ENCODE measurements around the gene SH3BGR. TPM values are rescaled to one million over a fixed set of nuclear protein-coding genes. Genes with fewer than 3 reads are reported as not detected.

The SH3BGR gene
- total RNA-seq, 6 donors from 2014 or later: 3.9 to 25.1 (median 4.4) TPM; not detected in 2

- no peak for DNase-seq
These were observed 10.0 kb upstream of the SH3BGR start for GRCh38 chr21:39441502-39442475.

DNA sequence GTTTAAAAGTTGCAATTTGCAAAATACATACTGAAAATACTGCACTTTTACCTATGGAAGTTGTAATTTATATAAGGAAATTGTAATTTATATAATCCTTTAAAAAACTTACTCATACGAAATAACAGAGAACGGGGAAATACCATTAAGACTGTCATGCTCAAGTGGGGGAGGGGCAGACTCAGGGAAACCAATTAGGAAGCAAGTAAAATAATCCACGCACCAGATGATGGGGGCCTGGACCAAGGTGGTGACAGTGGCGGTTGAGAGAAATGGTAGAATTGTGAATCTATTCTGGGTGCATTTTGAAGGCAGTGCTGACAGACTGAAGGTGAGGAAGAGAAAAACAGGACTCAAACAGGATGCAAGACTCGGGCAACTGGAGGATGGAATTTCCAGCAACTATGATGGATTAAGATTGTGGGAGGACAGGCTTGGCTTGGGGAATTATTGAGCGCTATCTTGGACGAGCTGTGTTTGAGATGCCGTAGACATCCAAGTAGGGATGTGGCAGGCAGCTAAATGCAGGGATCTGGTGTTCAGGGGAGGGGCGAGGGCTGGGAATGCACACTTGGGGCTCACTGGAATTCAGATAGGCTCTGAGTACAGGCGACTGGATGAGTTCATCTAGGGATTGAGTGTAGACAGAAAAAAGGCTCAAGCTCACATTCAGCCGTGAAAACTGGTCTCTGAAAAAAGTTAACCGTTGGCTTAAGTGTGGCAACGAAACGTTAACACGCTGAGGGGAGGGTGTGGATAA lies 7.2 kb upstream of the SH3BGR start:
- ATAC-seq (ENCODE audit: low FRiP score in 2 of 2) (peak in 1 of 2 donors; percentile 49), DNase-seq (no peak)
- no peaks in the 10 kb centered on the region for H3K27me3 ChIP-seq
- no peaks in the 10 kb centered on the region for H3K9me3 ChIP-seq
- TF ChIP-seq, protein P1, sequence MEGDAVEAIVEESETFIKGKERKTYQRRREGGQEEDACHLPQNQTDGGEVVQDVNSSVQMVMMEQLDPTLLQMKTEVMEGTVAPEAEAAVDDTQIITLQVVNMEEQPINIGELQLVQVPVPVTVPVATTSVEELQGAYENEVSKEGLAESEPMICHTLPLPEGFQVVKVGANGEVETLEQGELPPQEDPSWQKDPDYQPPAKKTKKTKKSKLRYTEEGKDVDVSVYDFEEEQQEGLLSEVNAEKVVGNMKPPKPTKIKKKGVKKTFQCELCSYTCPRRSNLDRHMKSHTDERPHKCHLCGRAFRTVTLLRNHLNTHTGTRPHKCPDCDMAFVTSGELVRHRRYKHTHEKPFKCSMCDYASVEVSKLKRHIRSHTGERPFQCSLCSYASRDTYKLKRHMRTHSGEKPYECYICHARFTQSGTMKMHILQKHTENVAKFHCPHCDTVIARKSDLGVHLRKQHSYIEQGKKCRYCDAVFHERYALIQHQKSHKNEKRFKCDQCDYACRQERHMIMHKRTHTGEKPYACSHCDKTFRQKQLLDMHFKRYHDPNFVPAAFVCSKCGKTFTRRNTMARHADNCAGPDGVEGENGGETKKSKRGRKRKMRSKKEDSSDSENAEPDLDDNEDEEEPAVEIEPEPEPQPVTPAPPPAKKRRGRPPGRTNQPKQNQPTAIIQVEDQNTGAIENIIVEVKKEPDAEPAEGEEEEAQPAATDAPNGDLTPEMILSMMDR (IDR thresholded peaks at IDR 0.05): no peak
- TF ChIP-seq POLR2A (IDR thresholded peaks at IDR 0.05) (no peak), EP300 (IDR thresholded peaks at IDR 0.05) (no peak), POLR2AphosphoS5 (IDR thresholded peaks at IDR 0.05) (no peak)
- peak overlapping the region; percentile 52 to 97 (median 82) for H3K4me3 ChIP-seq
- WGBS, 2 donors: 13% methylated on average over 15 of the region's 15 CpGs
- peaks cover 6 to 18% (median 10%) of the 10 kb centered on the region in 4 donors for H3K4me1 ChIP-seq
- no peaks in the 10 kb centered on the region for H3K36me3 ChIP-seq
- peak overlapping the region; percentile 85 to 95 (median 90) for H3K27ac ChIP-seq

More at GRCh38 chr21:39441502-39442475, 10.0 kb upstream of the SH3BGR start:
- H3K27me3 ChIP-seq: no peaks in the 10 kb centered on the region
- H3K9me3 ChIP-seq: no peaks in the 10 kb centered on the region
- 58 to 59% methylated on average over 13 of the region's 13 CpGs for WGBS, 2 donors
- ATAC-seq (ENCODE audit: low FRiP score in 2 of 2): no peak
- no peak overlapping the region for H3K27ac ChIP-seq
- TF ChIP-seq, protein P1 (IDR thresholded peaks at IDR 0.05): peak in 5 of 6 experiments; percentile 32 to 50 (median 44)
- no peak for TF ChIP-seq EP300 (IDR thresholded peaks at IDR 0.05)
- H3K36me3 ChIP-seq: no peaks in the 10 kb centered on the region
- H3K4me1 ChIP-seq: peaks cover 6 to 18% (median 10%) of the 10 kb centered on the region in 4 donors
- no peak overlapping the region for H3K4me3 ChIP-seq

DNA sequence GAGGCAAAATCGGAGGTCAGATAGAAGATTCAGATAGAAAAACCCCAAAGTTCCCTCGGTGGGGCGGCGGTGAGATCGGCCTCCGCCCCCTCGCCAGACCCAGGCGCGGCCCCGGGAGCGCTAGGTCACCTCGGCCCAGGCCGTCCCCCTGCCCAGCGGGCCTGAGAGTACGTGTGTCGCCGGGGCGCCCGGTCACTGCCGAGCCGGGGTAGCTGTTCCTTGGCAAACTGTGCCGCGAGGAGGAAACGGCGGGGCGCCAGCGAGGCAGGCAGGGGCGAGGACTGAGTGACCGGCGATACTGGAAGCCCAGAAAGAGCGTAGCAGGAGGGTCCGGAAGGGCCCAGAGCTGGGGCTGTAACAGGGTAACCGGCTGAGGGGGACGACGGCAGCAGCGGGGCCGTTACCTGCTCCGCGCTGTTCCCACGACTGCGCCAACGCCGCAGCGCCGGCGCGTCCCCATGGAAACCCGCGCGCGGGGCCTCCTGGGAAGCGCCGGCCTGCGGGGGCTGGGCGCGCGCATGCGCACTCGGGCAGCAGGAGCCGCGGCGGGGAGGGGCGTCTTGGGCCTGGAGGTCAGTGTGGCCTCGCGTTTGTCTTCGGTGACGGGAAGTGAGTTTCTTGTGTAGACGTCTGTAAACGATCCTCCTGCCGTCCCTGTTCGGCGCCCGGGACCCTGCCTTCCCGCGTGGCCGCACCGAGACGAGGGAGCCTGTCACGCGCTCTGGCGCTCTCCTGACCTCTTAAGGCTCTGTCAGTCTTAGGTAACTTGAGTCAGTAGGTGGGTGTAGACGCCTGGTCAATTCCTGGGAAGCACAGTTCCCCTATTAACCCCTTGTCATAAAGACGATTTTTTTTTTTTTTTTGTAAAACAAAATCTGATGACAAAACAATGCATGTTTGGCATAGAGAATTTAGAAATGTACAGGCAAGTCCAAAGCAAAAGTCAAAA lies 6.2 kb upstream of the SH3BGR start, which contains the start of gene LCA5L:
Gene LCA5L (minus strand): TSS at position 458 of the 949 bp plus-strand sequence. CDS start 17,285 bp downstream, outside the sequence.
- peak within 1 kb of the TSS; percentile 85 to 95 (median 90) for H3K27ac ChIP-seq
- peak; percentile 90 to 99 for DNase-seq
- ATAC-seq (ENCODE audit: low FRiP score in 2 of 2): peak; percentile 93 to 98
- TF ChIP-seq POLR2AphosphoS5 (IDR thresholded peaks at IDR 0.05) (peak; percentile 45 to 71), POLR2A (IDR thresholded peaks at IDR 0.05) (peak in 3 of 4 donors; percentile 77 to 86 (median 85)), EP300 (IDR thresholded peaks at IDR 0.05) (no peak)
- TF ChIP-seq, protein P1 (IDR thresholded peaks at IDR 0.05): peak in 2 of 6 experiments; percentile 19 to 38
- WGBS, 2 donors: 0 to 1% methylated on average over 25 to 79 of the region's 83 CpGs
- H3K4me3 ChIP-seq: peak within 1 kb of the TSS; percentile 52 to 97 (median 82)
- H3K36me3 ChIP-seq: no peaks in the 10 kb centered on the region
- H3K27me3 ChIP-seq: no peaks in the 10 kb centered on the region
- H3K4me1 ChIP-seq: peaks cover 6 to 18% (median 10%) of the 10 kb centered on the region in 4 donors
- no peaks in the 10 kb centered on the region for H3K9me3 ChIP-seq

DNA sequence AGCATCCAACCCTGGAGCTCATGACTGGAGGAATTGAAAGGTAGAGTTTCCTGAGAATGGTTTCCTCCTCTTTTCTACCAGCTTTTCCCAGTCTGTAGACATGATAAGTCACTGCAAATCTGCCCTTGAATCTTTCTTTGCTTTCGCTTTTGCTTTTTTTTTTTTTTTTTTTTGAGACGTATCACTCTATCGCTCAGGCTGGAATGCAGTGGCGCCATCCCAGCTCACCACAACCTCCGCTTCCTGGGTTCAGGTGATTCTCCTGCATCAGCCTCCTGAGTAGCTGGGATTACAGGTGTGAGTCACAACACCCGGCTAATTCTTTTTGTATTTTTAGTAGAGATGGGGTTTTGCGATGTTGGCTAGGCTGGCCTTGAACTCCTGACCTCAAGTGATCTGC lies 4.5 kb upstream of the SH3BGR start:
- H3K27ac ChIP-seq: no peak overlapping the region
- DNase-seq: no peak
- no peak for ATAC-seq (ENCODE audit: low FRiP score in 2 of 2)
- peaks cover 6 to 18% (median 10%) of the 10 kb centered on the region in 4 donors for H3K4me1 ChIP-seq
- WGBS, 2 donors: 95 to 98% methylated on average over 7 of the region's 7 CpGs
- no peaks in the 10 kb centered on the region for H3K27me3 ChIP-seq
- H3K9me3 ChIP-seq: no peaks in the 10 kb centered on the region
- no peaks in the 10 kb centered on the region for H3K36me3 ChIP-seq
- H3K4me3 ChIP-seq: no peak overlapping the region
- TF ChIP-seq, protein P1 (IDR thresholded peaks at IDR 0.05): no peak

All from upper lobe of left lung (tissue), 6 donors.